ENCODE results near the gene BACE1. TPM values are rescaled to one million over a fixed set of nuclear protein-coding genes. Genes with fewer than 3 reads are reported as not detected.

The BACE1 gene
- total and polyA plus RNA-seq, 10 of the 15 experiments (the other 5 are each of a cell fraction or from before 2014, with no cell fraction given), result 0.07 to 1.6 (median 0.32) TPM

- ATAC-seq, result no peak
- Histone ChIP-seq H3K36me3 (ENCODE audit: control insufficient read depth in 2 of 2, insufficient read depth in 2 of 2, low read length in 1 of 2) (no peaks in the 10 kb centered on the region), H3K4me3 (no peak overlapping the region), H4K20me1 (ENCODE audit: control insufficient read depth, insufficient read depth) (no peaks in the 10 kb centered on the region), H2AFZ (ENCODE audit: control insufficient read depth, low read depth, low read length) (no peak overlapping the region), H3K4me1 (ENCODE audit: control insufficient read depth, insufficient read depth, low read length) (no peaks in the 10 kb centered on the region), H3K4me2 (ENCODE audit: control insufficient read depth, insufficient read depth) (no peak overlapping the region), H3K9me3 (replicated peaks; ENCODE audit: control insufficient read depth, insufficient read depth, low read length) (no peaks in the 10 kb centered on the region), H3K79me2 (ENCODE audit: control insufficient read depth, insufficient read depth, low read length) (no peaks in the 10 kb centered on the region), H3K27ac (ENCODE audit: control insufficient read depth, insufficient read depth) (no peak overlapping the region), H3K9ac (ENCODE audit: control insufficient read depth, insufficient read depth, low read length) (no peak overlapping the region), H3K27me3 (replicated peaks in 1 of 2; ENCODE audit: control insufficient read depth in 2 of 2, insufficient read depth in 2 of 2, low read length in 1 of 2) (no peaks in the 10 kb centered on the region)
- no TSS peak for BruUV-seq (replicated peaks)
- intact Hi-C loops (cut with micrococcal nuclease; ENCODE audit: unreplicated experiment) (no loop called here), in situ Hi-C loops (cut with MboI) (no loop called here)
- RAD21 ChIA-PET (ENCODE audit: unreplicated experiment), result interaction anchor here (1.0 kb wide), 1 partner anchor 83 kb away, joined by 4 read pairs; no protein-coding TSS in a partner anchor
- no peak for DNase-seq (ENCODE audit: low read depth, low spot score)
- SMC1A ChIA-PET (ENCODE audit: uncharacterized antibody, unreplicated experiment), result no interaction called here
- CTCF ChIA-PET, result interaction anchor here (1.2 kb wide), 1 partner anchor 13 kb away, joined by 3 read pairs; no protein-coding TSS in a partner anchor
- POLR2A ChIA-PET, result no interaction called here
- FAIRE-seq, result no peak
- WGBS (ENCODE audit: insufficient coverage, insufficient replicate concordance, low lambda C conversion rate, missing lambda C conversion rate), result 84% methylated on average over 9 of the region's 9 CpGs
- no peak for TF ChIP-seq SIN3A (IDR thresholded peaks at IDR 0.05; ENCODE audit: low read depth, low read length)
- TF ChIP-seq FOXM1 (IDR thresholded peaks at IDR 0.05; ENCODE audit: low read depth, low read length), result no peak
- TF ChIP-seq YBX1 (IDR thresholded peaks at IDR 0.05), result no peak
- TF ChIP-seq CBX3 (IDR thresholded peaks at IDR 0.05; ENCODE audit: borderline replicate concordance, low read depth), result no peak
- no peak for TF ChIP-seq RELB (IDR thresholded peaks at IDR 0.05; ENCODE audit: low read depth)
- TF ChIP-seq EED (IDR thresholded peaks at IDR 0.05; ENCODE audit: low read depth), result no peak
- TF ChIP-seq SIX5 (IDR thresholded peaks at IDR 0.05; ENCODE audit: low read depth, low read length, severe bottlenecking), result no peak
- no peak for TF ChIP-seq KAT2A (conservative IDR thresholded peaks at IDR 0.05; ENCODE audit: control insufficient read depth, low read depth, low read length)
- no peak for TF ChIP-seq ZBTB11 (CRISPR knock-in tag; IDR thresholded peaks at IDR 0.05)
- TF ChIP-seq ETV6 (conservative IDR thresholded peaks at IDR 0.05 in 1 of 2, IDR thresholded peaks at IDR 0.05 in 1 of 2; ENCODE audit: borderline replicate concordance in 1 of 2, low read depth in 1 of 2), result no peak
- no peak for TF ChIP-seq SREBF2 (IDR thresholded peaks at IDR 0.05; ENCODE audit: low read length)
- TF ChIP-seq SRF (IDR thresholded peaks at IDR 0.05; ENCODE audit: low read depth in 2 of 2, low read length in 2 of 2), result no peak
- no peak for TF ChIP-seq CUX1 (IDR thresholded peaks at IDR 0.05; ENCODE audit: insufficient replicate concordance, low read depth, low read length)
These were observed 20.5 kb downstream of the BACE1 start for GRCh38 chr11:117295438-117296137.

Data from GM12878 (cell line).